Measurements from ENCODE around the gene ZNF862.

The ZNF862 gene

DNA sequence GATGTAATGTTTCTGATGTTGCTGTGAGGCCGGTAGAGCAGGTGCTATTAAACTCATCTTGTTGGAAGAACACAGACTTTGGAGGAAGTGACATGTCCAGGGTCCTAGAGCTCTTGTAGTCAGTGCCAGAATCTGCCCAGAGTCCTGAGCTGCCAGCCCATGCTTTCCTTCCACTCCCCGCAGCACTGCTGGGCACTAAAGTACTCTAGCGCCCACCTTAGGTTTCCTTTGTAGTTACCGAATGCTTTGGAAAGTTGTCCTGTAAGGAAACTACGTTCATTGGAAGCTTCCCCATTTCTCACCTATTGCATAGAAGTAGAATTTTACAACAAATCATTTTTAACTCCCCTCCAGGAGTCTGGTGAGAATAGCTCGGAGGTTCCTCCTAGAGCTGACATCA is 11.0 kb downstream of the ZNF862 start:
- DNase-seq: no peak

DNA sequence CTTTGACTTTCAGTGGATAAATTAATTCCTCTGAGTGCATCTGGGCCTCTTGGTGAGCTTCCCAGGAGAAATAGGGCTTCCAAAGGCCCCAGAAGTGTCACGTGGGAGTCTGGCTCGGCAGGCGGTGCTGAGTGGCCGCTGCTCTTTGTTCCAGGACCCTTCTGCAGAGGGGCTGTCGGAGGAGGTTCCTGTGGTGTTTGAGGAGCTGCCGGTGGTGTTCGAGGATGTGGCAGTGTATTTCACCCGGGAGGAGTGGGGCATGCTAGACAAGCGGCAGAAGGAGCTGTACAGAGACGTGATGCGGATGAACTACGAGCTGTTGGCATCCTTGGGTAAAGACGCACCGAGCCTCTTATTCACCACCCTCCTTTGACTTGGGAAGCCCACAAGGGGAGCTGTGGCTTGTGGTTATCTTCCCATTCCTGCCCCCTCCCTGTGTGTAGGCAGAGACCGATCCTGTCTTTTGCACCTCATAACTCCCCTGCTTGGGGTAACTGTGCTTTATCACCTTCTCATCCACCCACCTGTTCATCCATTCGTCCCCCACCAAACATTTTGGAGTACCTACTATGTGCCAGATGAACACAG is 11.9 kb downstream of the ZNF862 start:
- DNase-seq: no peak

DNA sequence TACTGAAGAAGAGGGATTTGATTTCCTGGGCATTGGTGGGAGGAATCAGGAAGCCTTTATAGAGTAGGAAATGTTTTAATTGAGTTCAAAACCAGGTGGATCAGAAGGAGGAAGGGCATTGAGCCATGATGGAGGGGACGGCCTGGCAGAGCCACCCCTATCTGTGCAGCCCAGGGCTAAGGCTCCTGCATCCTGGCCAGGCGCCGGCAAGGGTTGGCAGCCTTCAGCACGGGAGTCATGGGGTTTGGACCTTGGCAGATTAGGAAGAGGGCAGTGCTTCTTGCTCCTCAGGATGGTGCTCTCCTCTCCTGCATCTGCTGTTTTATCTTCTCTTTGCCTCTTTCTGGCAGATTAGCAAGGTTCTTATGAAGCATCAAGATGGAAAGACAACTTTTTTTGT is 12.5 kb downstream of the ZNF862 start:
- DNase-seq: no peak

DNA sequence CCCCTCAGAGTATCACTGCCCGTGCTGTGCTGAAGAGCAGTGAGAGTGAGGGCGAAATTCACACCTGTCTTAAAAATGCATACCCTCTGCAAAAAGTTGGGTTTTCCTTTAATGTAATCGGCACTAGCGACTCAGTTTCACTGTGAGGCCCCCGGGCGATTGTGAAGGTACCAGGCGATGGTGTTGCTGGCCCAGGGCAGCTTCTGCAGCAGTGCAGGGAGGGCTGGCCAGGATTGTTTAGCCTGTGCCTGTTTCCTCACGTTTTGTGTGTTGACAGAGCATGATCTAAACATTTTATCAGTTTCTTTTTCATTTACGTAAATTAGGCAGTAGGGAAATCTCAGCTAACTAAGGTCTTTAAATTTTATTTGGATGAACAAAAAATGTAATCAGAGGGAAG is 13.3 kb downstream of the ZNF862 start:
- no peak for DNase-seq

DNA sequence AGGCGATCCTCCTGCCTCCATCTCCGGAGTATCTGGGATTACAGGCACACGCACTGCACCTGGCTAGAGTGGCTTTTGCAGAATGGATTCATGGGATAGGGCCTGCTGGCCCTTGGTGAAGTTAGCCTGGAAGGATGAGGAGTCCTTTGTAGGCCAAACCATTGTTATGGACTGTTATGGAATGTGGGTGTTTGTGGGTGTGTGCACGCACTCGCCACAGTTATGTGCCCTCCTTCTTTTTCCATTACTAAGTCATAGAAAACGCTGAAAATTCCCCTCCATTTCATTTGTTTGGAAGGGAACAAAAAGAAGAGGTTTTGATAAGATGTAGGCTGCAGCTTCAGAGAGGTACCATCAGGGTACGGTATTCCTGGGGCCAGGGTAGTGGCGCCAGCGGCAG is 15.0 kb downstream of the ZNF862 start:
- no peak for DNase-seq

DNA sequence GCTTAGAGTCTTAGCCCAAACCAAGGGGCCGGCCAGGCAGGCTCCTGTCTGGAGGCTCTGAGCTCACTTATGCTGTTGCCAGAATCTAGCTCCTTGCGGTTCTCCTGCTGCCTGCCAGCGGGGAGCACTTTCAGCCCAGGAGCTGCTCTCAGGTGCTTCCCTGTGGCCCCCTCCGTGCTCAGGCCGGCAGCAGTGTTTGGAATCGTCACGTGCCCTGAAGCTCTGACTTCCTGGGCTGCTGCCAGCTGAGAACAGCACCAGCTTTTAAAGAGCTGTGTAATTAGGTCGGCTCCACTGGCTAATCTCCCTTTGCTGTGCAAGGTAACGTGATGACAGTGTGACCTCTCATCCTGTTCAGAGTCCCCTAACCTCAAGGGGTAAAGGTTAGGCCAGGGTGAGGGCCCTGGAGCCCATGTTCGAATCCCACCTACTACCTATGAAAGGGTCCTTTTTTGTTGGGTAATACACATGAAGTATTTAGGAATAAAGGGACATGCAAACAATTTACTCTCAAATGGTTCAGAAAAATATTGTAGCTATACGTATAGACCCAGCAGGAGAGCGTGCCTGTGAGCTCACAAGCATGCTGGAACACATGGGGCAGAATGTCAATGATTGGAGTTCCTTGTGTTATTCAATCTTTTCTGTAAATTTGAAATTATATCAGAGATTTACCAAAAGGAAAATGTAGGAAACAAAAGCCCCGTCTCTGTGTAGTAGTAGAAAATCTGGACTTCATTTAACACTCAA is 16.6 kb downstream of the ZNF862 start:
- no peak for DNase-seq

DNA sequence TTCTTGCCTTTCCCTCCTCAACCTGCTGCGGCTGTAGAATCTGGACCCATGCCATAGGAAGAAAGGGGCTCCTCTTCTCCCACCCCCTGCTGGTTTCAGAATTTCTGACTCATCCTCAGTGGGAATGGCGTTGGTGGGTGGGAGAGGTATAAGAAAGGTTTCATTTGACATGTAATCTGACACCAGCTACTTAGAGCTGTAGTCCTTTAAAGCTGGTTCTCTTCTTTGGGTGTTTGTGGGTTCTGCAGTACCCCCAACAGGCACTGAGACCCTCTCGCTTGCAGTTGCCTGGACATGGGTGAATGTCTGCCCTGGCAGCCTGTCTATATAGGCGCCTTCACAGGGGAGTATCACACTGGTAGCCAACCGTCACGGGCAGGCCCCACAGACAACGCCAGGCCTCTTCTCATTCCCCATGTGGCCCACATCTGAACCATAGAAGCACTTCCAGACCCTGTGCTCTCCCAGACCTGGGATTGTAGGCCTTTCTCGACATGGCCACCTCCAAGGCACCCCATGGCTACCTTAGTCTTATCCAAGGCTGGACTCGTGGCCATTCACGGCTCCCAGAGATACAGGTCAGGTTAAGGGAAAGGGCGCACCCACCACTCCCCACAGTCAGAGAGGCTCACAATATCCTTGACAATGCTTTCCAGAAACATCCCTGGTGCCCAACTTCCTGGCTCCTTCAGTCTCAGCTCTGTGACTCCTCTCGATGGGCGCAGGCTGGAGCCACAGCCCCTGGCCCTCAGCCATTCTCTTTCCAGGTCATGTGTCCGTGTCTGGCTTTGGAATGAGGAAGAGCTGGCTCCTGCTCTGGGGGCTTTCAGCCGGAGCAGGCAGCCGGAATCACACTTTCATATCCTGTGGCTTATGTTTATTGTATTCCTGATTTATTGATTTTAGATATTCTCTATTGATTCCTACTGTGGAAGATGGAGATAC is 17.5 kb downstream of the ZNF862 start:
- no peak for DNase-seq

DNA sequence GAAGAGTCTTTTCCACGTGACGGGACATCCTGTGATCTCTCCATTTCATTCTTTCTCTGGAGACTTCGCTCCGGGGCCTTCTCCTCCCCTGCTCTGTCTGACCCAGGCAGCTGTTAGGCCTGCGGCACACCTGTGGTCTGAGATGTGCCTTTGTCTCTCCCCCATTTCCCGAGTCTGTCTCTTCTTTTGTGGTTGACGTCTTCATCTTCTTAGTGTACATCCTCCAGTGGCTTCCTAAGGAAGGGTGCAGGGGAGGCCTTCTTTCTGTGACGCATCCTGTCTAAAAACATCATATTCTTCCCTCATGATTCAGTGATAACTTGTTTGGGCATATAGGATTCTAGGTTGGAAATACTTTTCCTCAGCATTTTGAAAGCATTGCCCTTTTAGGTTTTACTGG is 18.4 kb downstream of the ZNF862 start:
- no peak for DNase-seq

DNA sequence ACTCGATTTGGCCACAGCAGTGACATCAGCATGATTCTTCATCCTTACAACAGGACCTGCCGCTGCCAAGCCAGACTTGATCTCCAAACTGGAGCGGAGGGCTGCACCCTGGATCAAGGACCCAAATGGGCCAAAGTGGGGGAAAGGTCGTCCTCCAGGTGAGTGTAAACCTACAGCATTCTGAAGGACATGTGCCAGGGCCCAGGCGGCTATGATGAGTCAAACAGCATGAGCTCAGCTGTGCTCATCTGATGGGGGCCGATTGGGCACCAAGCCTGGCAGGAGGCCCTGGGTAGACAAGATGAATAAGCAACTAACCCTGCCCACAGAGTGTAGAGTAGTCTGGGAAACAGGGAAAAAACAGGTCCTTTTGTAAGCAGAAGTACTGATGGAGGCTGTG is 21.2 kb downstream of the ZNF862 start:
- DNase-seq: no peak

DNA sequence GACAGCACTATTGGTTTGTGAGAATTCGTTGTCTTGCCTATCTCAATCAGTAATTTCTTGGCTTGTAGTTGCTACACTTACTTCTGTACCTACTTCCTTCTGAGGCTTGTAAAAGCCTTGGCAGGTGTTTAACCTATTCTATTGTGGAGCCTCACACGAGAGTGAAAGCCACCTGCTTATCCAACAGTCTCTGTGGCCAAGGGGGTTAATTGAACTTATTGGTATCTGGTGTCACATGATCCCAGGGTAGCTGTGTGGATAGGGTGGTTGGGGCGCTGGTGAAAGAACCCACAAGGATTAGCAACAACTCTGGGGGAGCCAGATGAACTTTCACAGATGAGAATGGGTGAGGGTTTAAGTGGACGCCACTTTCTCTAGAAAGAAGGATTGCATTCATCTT is 21.7 kb downstream of the ZNF862 start:
- no peak for DNase-seq

DNA sequence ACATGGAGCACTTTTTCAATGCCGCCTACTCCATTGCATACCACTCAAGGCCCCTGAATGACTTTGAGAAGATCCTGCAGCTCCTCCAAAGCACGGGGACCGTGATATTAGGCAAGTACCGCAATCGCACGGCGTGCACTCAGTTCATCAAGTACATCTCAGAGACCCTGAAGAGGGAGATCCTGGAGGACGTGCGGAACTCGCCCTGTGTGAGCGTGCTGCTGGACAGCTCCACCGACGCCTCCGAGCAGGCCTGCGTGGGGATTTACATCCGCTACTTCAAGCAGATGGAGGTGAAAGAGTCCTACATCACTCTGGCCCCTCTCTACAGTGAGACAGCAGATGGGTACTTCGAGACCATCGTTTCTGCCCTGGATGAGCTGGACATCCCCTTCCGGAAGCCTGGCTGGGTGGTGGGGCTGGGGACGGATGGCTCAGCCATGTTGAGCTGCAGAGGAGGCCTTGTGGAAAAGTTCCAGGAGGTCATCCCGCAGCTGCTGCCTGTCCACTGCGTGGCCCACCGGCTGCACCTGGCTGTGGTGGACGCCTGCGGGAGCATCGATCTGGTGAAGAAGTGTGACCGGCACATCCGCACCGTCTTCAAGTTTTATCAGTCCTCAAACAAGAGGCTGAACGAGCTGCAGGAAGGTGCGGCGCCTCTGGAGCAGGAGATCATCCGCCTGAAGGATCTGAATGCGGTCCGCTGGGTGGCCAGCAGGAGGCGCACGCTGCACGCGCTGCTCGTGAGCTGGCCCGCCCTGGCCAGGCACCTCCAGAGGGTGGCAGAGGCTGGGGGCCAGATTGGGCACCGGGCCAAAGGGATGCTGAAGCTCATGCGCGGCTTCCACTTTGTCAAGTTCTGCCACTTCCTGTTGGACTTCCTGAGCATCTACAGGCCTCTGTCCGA is 22.9 kb downstream of the ZNF862 start:
- no peak for DNase-seq

DNA sequence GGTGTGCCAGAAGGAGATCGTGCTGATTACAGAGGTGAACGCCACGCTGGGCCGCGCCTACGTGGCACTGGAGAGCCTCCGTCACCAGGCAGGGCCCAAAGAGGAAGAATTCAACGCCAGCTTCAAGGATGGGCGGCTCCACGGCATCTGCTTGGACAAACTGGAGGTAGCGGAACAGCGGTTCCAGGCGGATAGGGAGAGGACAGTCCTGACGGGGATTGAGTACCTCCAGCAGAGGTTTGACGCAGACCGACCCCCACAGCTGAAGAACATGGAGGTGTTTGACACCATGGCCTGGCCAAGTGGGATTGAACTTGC is 23.5 kb downstream of the ZNF862 start:
- DNase-seq: no peak

DNA sequence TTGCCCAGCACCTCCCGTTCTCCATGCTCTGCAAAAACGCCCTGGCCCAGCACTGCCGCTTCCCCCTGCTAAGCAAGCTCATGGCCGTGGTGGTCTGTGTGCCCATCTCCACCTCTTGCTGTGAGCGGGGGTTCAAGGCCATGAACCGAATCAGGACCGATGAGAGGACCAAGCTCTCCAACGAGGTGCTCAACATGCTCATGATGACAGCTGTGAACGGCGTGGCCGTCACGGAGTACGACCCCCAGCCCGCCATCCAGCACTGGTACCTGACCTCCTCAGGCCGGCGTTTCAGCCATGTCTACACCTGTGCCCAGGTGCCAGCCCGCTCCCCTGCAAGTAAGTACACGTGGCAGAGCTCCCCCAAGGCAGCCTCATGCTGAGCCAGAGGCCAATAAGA is 24.0 kb downstream of the ZNF862 start:
- no peak for DNase-seq

DNA sequence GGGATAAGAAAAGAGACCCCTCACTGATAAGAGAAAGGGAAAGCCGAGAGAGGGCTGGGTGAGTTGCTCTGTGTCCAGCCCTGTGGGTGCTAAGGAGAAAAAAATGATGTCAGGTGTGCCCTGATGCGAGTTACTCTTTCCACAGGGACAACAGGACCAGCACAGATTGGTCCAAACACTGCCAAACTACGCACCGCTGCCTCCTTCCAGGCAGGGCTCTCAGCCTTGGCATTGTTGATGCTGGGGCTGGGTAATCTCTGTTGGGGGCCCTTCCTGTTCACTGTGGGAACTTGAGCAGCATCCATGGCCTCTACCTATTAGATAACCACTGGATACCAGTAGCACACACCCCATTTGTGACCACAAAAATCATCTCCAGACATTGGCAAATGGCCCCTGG is 25.3 kb downstream of the ZNF862 start:
- DNase-seq: no peak

DNA sequence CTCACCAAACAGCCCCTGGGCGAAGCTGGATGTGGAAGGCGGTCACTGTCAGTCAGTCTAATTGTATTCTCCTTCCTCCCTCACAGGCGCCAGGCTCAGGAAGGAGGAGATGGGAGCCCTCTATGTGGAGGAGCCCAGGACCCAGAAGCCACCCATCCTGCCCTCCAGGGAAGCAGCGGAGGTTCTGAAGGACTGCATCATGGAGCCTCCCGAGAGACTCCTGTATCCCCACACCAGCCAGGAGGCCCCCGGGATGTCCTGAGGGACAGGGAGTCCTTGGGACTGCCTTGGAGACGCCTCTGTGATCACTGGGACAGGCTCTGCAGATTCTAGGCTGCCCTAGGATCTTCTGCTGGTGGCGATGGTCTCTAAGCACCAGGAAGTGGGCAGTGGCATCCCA is 25.8 kb downstream of the ZNF862 start:
- DNase-seq: no peak

DNA sequence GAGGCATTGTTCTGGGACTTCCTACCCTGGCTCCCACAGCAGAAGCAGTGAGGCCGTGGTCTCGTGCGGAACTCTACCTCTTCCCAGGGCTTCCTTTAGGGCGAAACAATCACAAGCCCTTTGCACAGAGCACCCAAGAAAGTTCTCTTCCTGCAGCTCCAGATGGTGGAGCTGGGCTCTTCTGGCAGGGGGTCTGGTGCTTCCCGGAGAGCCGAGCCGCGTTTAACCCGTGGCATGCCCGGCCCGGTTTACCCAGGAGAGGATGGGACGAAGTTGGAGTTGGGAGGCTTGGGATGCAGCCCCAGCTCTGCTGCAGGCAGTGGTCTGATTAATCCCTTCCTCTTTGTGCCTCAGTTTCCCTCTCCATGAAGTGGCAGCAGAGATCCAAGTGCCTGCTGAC is 26.6 kb downstream of the ZNF862 start:
- DNase-seq: no peak

DNA sequence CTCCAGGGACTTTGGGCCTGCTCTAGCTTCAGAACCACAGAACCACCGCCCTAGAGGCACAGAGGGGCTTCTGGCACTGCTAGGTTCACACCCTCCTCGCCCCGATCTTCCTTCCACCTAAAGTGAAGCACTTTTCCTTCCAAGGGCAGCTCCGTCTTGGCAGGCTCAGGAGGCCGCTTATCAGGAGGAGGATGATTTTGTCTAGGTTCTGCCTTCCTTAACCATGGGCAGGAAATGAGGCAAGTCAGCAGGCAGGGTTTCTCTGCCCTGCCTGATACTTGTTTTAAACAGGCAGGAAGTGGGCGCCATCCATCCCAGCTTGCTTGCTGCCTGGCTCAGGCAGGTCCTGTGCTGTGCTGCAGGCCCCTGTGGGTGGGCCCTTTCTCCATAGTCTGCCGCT is 27.3 kb downstream of the ZNF862 start:
- no peak for DNase-seq

DNA sequence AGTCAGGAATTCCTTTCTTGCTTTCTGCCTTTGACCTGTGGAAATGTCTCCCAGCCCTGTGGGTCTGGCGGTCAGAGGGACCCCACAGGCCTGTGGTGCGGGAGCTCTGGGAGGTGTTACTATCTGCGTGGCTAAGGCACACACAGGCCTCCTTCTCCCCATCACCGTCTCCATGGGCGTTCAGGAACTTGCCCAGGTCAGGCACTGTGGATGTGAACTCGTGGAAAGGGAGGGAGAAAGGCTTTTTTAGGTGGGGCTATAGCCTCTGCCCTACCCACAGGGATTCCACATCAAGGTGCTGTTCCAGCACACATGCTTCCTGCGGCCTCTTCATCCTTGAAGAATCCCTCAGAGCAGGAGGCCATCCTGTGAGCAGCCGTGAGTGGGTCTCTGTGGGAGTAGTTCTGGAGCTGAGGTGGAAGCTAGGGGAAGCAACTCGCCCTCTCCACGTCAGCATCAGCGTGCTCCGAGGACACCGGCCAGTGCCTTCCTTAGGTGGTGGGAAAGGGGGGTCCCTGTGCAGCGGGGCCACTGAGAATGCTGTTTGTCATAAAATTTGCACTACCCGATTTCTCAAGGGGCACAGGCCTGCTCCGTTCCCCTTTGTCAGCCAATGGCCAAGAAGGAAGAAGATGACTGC is 28.1 kb downstream of the ZNF862 start:
- DNase-seq: no peak

DNA sequence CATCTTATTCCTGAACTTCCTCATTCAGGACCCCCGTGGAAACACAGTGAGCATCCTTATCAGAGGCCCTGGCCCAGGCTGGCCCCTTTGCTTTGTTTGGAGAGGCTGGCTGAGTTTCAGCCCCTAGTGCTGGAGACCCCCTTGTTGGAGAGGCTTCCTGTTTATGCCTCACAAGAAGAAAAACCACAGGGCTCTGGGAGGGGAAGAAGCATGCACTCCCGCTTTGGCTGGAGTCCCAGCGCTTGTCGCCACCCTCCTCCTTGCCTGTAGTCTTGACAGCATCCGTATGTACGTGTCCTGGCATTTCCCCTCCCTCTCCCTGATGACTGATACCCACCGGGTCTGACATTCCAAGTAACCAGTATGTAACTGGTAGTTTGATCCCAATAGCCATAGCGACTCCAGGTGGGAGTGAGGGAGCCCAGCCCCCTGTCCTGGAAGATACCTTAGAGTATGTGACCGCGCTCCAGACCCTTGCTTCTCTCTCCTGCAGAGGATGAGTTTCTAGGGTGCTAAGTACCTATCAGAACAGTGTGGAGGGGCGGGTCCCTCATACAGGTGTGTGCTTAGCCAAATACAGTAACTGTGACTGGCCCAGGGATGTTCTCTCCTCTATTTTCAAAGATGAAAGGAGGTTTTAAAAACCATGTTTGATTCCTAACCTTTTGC is 28.7 kb downstream of the ZNF862 start:
- no peak for DNase-seq

DNA sequence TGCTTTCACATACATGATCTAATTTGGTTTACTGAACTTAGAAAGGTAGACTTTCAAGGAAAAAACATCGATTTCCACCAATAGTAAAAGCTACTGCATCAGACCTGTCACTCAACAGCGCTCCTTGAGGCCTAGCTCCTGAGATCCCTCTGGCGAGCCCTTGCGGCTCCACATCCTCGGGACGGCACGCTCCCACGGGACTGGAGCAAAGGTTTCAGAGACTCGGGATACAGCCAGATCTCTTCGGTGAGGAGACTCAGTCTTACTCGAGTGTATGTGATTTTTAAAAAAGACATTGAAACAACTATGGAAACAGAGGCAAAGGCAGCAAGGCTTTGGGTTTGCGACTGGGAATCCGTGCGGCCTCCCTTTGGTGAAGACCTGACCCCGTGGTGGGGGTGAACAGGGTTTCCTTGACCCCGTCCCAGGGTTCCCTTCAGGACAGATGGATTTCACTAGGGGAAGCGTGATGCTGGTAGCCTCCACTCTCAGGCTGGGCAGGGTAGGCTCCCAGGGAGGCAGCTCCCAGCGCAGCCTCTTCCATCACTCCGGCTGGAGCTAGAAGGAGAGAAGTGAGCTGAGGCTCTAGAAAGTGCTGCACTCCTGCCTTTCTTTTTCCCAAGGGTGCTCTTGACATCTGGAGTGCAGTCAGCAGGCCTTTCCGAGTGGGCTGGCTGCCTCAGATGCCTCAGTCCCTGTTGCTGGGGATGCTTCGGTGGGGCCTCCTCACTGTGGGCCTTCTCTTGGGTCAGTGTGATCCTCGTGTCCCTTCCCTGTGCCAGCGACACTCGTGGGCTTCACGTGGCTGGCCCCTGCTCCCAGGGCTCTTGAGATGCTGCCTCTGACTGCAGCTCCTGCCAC is 29.8 kb downstream of the ZNF862 start:
- DNase-seq: no peak
